HG02870 (cell line): ENCODE measurements around the gene PSKH1.

Experiments
- ATAC-seq: cut with Tn5 transposase; IDR thresholded peaks from one replicate; pipeline ENCODE4 v1.9.1; 2021; ENCODE audit warnings: mild to moderate bottlenecking, moderate library complexity; ENCODE audit not compliant: unreplicated experiment

The PSKH1 gene

GRCh38 chr16:67864594-67864993 is 28.5 kb upstream of the PSKH1 start:
- ATAC-seq: no peak

- ATAC-seq: no peak
Observed at GRCh38 chr16:67865318-67865717, 27.7 kb upstream of the PSKH1 start.

- ATAC-seq: no peak
Observed at GRCh38 chr16:67868290-67868689, 24.8 kb upstream of the PSKH1 start.

- ATAC-seq: no peak
Observed at GRCh38 chr16:67869653-67870052, 23.4 kb upstream of the PSKH1 start.

- no peak for ATAC-seq
Observed at GRCh38 chr16:67871256-67871655, 21.8 kb upstream of the PSKH1 start.

GRCh38 chr16:67872131-67872630 is 20.9 kb upstream of the PSKH1 start:
- no peak for ATAC-seq

GRCh38 chr16:67872631-67873434 is 20.2 kb upstream of the PSKH1 start, which contains the start of gene EDC4:
EDC4 (plus strand) TSS chr16:67873052; CDS start chr16:67873262, 210 bp downstream.
- peak; percentile 59 for ATAC-seq

GRCh38 chr16:67873435-67874370 is 19.4 kb upstream of the PSKH1 start:
- ATAC-seq: no peak

GRCh38 chr16:67874372-67874771 is 18.7 kb upstream of the PSKH1 start:
- no peak for ATAC-seq

- ATAC-seq: no peak
Observed at GRCh38 chr16:67877064-67877463, 16.0 kb upstream of the PSKH1 start.

GRCh38 chr16:67878232-67878631 is 14.8 kb upstream of the PSKH1 start:
- ATAC-seq: no peak

- ATAC-seq: no peak
Observed at GRCh38 chr16:67878846-67879245, 14.2 kb upstream of the PSKH1 start.

GRCh38 chr16:67879462-67879861 is 13.6 kb upstream of the PSKH1 start:
- no peak for ATAC-seq

GRCh38 chr16:67879936-67880335 is 13.1 kb upstream of the PSKH1 start:
- no peak for ATAC-seq

GRCh38 chr16:67880584-67880983 is 12.5 kb upstream of the PSKH1 start:
- ATAC-seq: no peak

GRCh38 chr16:67881621-67882161 is 11.4 kb upstream of the PSKH1 start:
- no peak for ATAC-seq

GRCh38 chr16:67882374-67883145 is 10.5 kb upstream of the PSKH1 start:
- no peak for ATAC-seq

- no peak for ATAC-seq
Observed at GRCh38 chr16:67883146-67883871, 9.7 kb upstream of the PSKH1 start.

- ATAC-seq: no peak
Observed at GRCh38 chr16:67883872-67884261, 9.2 kb upstream of the PSKH1 start.

- no peak for ATAC-seq
Observed at GRCh38 chr16:67884684-67885083, 8.4 kb upstream of the PSKH1 start, which contains the start of gene NRN1L. NRN1L (plus strand) TSS chr16:67884885; CDS start chr16:67884904, 19 bp downstream.
